ENCODE measurements around the gene TM9SF3.

Gene TM9SF3

GRCh38 chr10:96493871-96494525 lies 92.8 kb downstream of the TM9SF3 start:
- Histone ChIP-seq H4K20me1 (ENCODE audit: control insufficient read depth, insufficient read depth, low read depth, low read length) (no peaks in the 10 kb centered on the region), H3K36me3 (ENCODE audit: control insufficient read depth, low read length) (no peaks in the 10 kb centered on the region), H3K9me3 (ENCODE audit: control insufficient read depth, insufficient read depth, low read length) (no peaks in the 10 kb centered on the region), H3K27ac (ENCODE audit: low read depth, low read length) (no peak overlapping the region), H3K4me2 (ENCODE audit: low read length) (no peak overlapping the region), H3K4me3 (ENCODE audit: low read length) (no peak overlapping the region), H3K9me2 (replicated peaks; ENCODE audit: control insufficient read depth, low read length) (no peaks in the 10 kb centered on the region), H3K79me2 (ENCODE audit: control insufficient read depth, low read length) (no peaks in the 10 kb centered on the region), H3F3A (ENCODE audit: control insufficient read depth, insufficient read depth) (no peaks in the 10 kb centered on the region), H3K27me3 (ENCODE audit: control insufficient read depth, low read length) (no peaks in the 10 kb centered on the region; the same call in 1 of the 2 replicates), H3K4me1 (ENCODE audit: control insufficient read depth, low read length) (no peaks in the 10 kb centered on the region)
- TF ChIP-seq CTCF (IDR thresholded peaks at IDR 0.05; ENCODE audit: low read depth, low read length, poor library complexity, severe bottlenecking), result no peak
- TF ChIP-seq EZH2phosphoT487 (IDR thresholded peaks at IDR 0.05; ENCODE audit: borderline replicate concordance, low read length), result no peak

GRCh38 chr10:96493254-96493653 lies 93.6 kb downstream of the TM9SF3 start:
- H3K4me1 ChIP-seq (ENCODE audit: control insufficient read depth, low read length), result no peaks in the 10 kb centered on the region
- H3K27me3 ChIP-seq (ENCODE audit: control insufficient read depth, low read length), result no peaks in the 10 kb centered on the region; the same call in 1 of the 2 replicates
- no peak overlapping the region for H3K27ac ChIP-seq (ENCODE audit: low read depth, low read length)
- H3K36me3 ChIP-seq (ENCODE audit: control insufficient read depth, low read length), result no peaks in the 10 kb centered on the region
- no peaks in the 10 kb centered on the region for H3K9me2 ChIP-seq (replicated peaks; ENCODE audit: control insufficient read depth, low read length)
- no peak for TF ChIP-seq EZH2phosphoT487 (IDR thresholded peaks at IDR 0.05; ENCODE audit: borderline replicate concordance, low read length)
- no peak for TF ChIP-seq CTCF (IDR thresholded peaks at IDR 0.05; ENCODE audit: low read depth, low read length, poor library complexity, severe bottlenecking)
- no peaks in the 10 kb centered on the region for H3K9me3 ChIP-seq (ENCODE audit: control insufficient read depth, insufficient read depth, low read length)
- H3K4me2 ChIP-seq (ENCODE audit: low read length), result no peak overlapping the region
- no peaks in the 10 kb centered on the region for H4K20me1 ChIP-seq (ENCODE audit: control insufficient read depth, insufficient read depth, low read depth, low read length)
- H3K4me3 ChIP-seq (ENCODE audit: low read length), result no peak overlapping the region
- H3K79me2 ChIP-seq (ENCODE audit: control insufficient read depth, low read length), result no peaks in the 10 kb centered on the region
- H3F3A ChIP-seq (ENCODE audit: control insufficient read depth, insufficient read depth), result no peaks in the 10 kb centered on the region

GRCh38 chr10:96491303-96491702 lies 95.5 kb downstream of the TM9SF3 start:
- Histone ChIP-seq H3F3A (ENCODE audit: control insufficient read depth, insufficient read depth) (no peaks in the 10 kb centered on the region), H3K4me1 (ENCODE audit: control insufficient read depth, low read length) (no peaks in the 10 kb centered on the region), H4K20me1 (ENCODE audit: control insufficient read depth, insufficient read depth, low read depth, low read length) (no peaks in the 10 kb centered on the region), H3K4me3 (ENCODE audit: low read length) (no peak overlapping the region), H3K4me2 (ENCODE audit: low read length) (no peak overlapping the region), H3K79me2 (ENCODE audit: control insufficient read depth, low read length) (no peaks in the 10 kb centered on the region), H3K9me3 (ENCODE audit: control insufficient read depth, insufficient read depth, low read length) (no peaks in the 10 kb centered on the region), H3K36me3 (ENCODE audit: control insufficient read depth, low read length) (no peaks in the 10 kb centered on the region), H3K9me2 (replicated peaks; ENCODE audit: control insufficient read depth, low read length) (no peaks in the 10 kb centered on the region), H3K27ac (ENCODE audit: low read depth, low read length) (no peak overlapping the region), H3K27me3 (ENCODE audit: control insufficient read depth, low read length) (no peaks in the 10 kb centered on the region)
- no peak for TF ChIP-seq CTCF (IDR thresholded peaks at IDR 0.05; ENCODE audit: low read depth, low read length, poor library complexity, severe bottlenecking)
- no peak for TF ChIP-seq EZH2phosphoT487 (IDR thresholded peaks at IDR 0.05; ENCODE audit: borderline replicate concordance, low read length)
